ENCODE data around the gene MECR.

GRCh38 chr1:29260531-29260930, 29.8 kb upstream of the MECR start:
- TF ChIP-seq CTCF (conservative IDR thresholded peaks at IDR 0.05 in 1 of 2, IDR thresholded peaks at IDR 0.05 in 1 of 2; ENCODE audit: extremely low read depth in 1 of 2, insufficient read depth in 1 of 2, low read depth in 1 of 2, low read length in 2 of 2) (no peak), EZH2 (IDR thresholded peaks at IDR 0.05; ENCODE audit: borderline replicate concordance, low read length) (no peak)

All from mammary epithelial cell (primary cell).